Activated CD8-positive, alpha-beta memory T cell treated with anti-CD3 and anti-CD28 coated beads for 36 hours (primary cell): Measurements from ENCODE around the gene CACNA1B. TPM values are rescaled to one million over a fixed set of nuclear protein-coding genes. Genes with fewer than 3 reads are reported as not detected.
"Not testable (repeated sequence)": the region's sequence is repeated elsewhere in the genome, so short reads cannot be mapped to it uniquely, and the experiment has no call there.

Experiments used
- CTCF ChIA-PET: fragments of 350-600 bp; sonication (Branson Sonifier 250); formaldehyde crosslinking; loops from one replicate; lab custom pipeline; 2021; ENCODE audit warnings: antibody characterized with exemption; lab: Charles Lee
- POLR2A ChIA-PET: fragments of 350-600 bp; sonication (Branson Sonifier 250); formaldehyde crosslinking; loops from one replicate; lab custom pipeline; 2021; ENCODE audit warnings: antibody characterized with exemption; lab: Charles Lee
- total RNA-seq, 2 experiments: library from RNA; stranded (reverse); gene quantifications; one replicate each; pipeline ENCODE4 v1.2.3, GENCODE V29; 2021

Gene CACNA1B
- total RNA-seq, 2 experiments from 2014 or later: not detected

- ChIA-PET CTCF (no interaction called here), POLR2A (no interaction called here)
Observed at GRCh38 chr9:138003485-138004190, 126.1 kb downstream of the CACNA1B start.

- POLR2A ChIA-PET: no interaction called here
- CTCF ChIA-PET: no interaction called here
Observed at GRCh38 chr9:138006576-138007233, 129.1 kb downstream of the CACNA1B start.

GRCh38 chr9:138007566-138007917 is 130.0 kb downstream of the CACNA1B start:
- CTCF ChIA-PET: no interaction called here
- POLR2A ChIA-PET: no interaction called here

GRCh38 chr9:138007918-138008841 is 130.6 kb downstream of the CACNA1B start:
- POLR2A ChIA-PET: no interaction called here
- CTCF ChIA-PET: no interaction called here

- POLR2A ChIA-PET: no interaction called here
- CTCF ChIA-PET: no interaction called here
Observed at GRCh38 chr9:138009016-138009802, 131.6 kb downstream of the CACNA1B start.

- CTCF ChIA-PET: no interaction called here
- POLR2A ChIA-PET: no interaction called here
Observed at GRCh38 chr9:138009803-138010690, 132.5 kb downstream of the CACNA1B start.

- ChIA-PET POLR2A (no interaction called here), CTCF (no interaction called here)
Observed at GRCh38 chr9:138010861-138011260, 133.3 kb downstream of the CACNA1B start.

GRCh38 chr9:138011951-138012500 is 134.4 kb downstream of the CACNA1B start:
- CTCF ChIA-PET: no interaction called here
- POLR2A ChIA-PET: no interaction called here

GRCh38 chr9:138013273-138013672 is 135.7 kb downstream of the CACNA1B start:
- ChIA-PET CTCF (no interaction called here), POLR2A (no interaction called here)

- CTCF ChIA-PET: no interaction called here
- POLR2A ChIA-PET: no interaction called here
Observed at GRCh38 chr9:138013836-138014562, 136.4 kb downstream of the CACNA1B start.

GRCh38 chr9:138014563-138014945 is 137.0 kb downstream of the CACNA1B start:
- ChIA-PET CTCF (no interaction called here), POLR2A (no interaction called here)

GRCh38 chr9:138015021-138015829 is 137.6 kb downstream of the CACNA1B start:
- ChIA-PET CTCF (no interaction called here), POLR2A (no interaction called here)

- POLR2A ChIA-PET: no interaction called here
- CTCF ChIA-PET: interaction anchor here (0.6 kb wide), 1 partner anchor 40 kb away, joined by 3 read pairs; no protein-coding TSS in a partner anchor
Observed at GRCh38 chr9:138016406-138017187, 139.0 kb downstream of the CACNA1B start.

- CTCF ChIA-PET: interaction anchor here (0.6 kb wide), 1 partner anchor 40 kb away, joined by 3 read pairs; no protein-coding TSS in a partner anchor
- POLR2A ChIA-PET: no interaction called here
Observed at GRCh38 chr9:138017200-138017599, 139.6 kb downstream of the CACNA1B start.

GRCh38 chr9:138019514-138019913 is 141.9 kb downstream of the CACNA1B start:
- CTCF ChIA-PET, POLR2A ChIA-PET: not testable (repeated sequence)
